Psoas muscle (tissue), 8 donors: Measurements from ENCODE around the gene DENND1B. TPM values are rescaled to one million over a fixed set of nuclear protein-coding genes. Genes with fewer than 3 reads are reported as not detected.
"Not testable (repeated sequence)": the region's sequence is repeated elsewhere in the genome, so short reads cannot be mapped to it uniquely, and the experiment has no call there.

Experiments
- ATAC-seq, 4 donors: fragments of 200-7000 bp; cut with Tn5 transposase; one replicate each; pipeline ENCODE4 v1.9.1; 2020; ENCODE audit warnings: moderate library complexity in 3 of 4, mild to moderate bottlenecking in 2 of 4
- DNase-seq, 2 donors: peaks; one replicate each; pipeline ENCODE4 v3.0.0-alpha.2; 2020
- H3K27ac ChIP-seq: fragments of 200-600 bp; one replicate; pipeline ENCODE4 v1.8.0; 2022
- H3K27me3 ChIP-seq, 3 donors: fragments of 200-600 bp in 1 of 3; one replicate each; pipeline versions ENCODE4 v1.6.1 to v1.8.0; 2013 to 2022; ENCODE audit warnings: low read length in 2 of 3, mild to moderate bottlenecking in 2 of 3, moderate library complexity in 1 of 3; ENCODE audit not compliant: insufficient read depth in 3 of 3
- H3K36me3 ChIP-seq, 2 donors: fragments of 200-600 bp in 1 of 2; one replicate each; pipeline versions ENCODE4 v1.6.1 to v1.8.0; 2013 to 2022; ENCODE audit warnings: low read depth in 1 of 2, mild to moderate bottlenecking in 1 of 2, moderate library complexity in 1 of 2; ENCODE audit not compliant: insufficient read depth in 1 of 2
- H3K4me1 ChIP-seq: fragments of 200-600 bp; one replicate; pipeline ENCODE4 v1.8.0; 2022
- H3K4me3 ChIP-seq: fragments of 200-600 bp; one replicate; pipeline ENCODE4 v1.8.0; 2022; ENCODE audit warnings: mild to moderate bottlenecking
- H3K9me3 ChIP-seq: fragments of 200-600 bp; one replicate; pipeline ENCODE4 v1.8.0; 2022
- CTCF ChIP-seq: fragments of 200-600 bp; IDR thresholded peaks from one replicate; pipeline ENCODE4 v1.8.0; 2022; ENCODE audit warnings: antibody characterized with exemption
- WGBS, 3 donors: extraction: QIAGEN DNeasy Blood & Tissue Kit; methylation state at CpG; one replicate each; pipeline versions ENCODE4 v1.1.6 to v1.1.7; 2013; 5-methylcytosine and 5-hydroxymethylcytosine counted together
- intact Hi-C, 2 donors: fragments of 100-400 bp; cut with DNase I; formaldehyde crosslinking; loops; one replicate each; pipeline versions ENCODE4 v1.11.0 to v1.14.2; 2022
- polyA plus RNA-seq, 3 donors: library from polyadenylated mRNA; stranded (reverse); fragments of 200-250 nt; gene quantifications; one replicate each; pipeline ENCODE4 v1.2.3, GENCODE V29; 2013
- total RNA-seq, 4 donors: library from RNA; stranded (reverse); fragmentation: NEBNext Ultra II Directional in 2 of 4; extraction: Animal tissue kit (Norgen Biotek cat#: 25700) in 2 of 4; gene quantifications; one replicate each; pipeline versions ENCODE4 v1.2.1 to v1.2.4, GENCODE V29; 2021 to 2023
- donor health status: healthy with polysubstance abuse.
- donor health status: DM: no; HTN: no; CAD: no; lungs with moderate emphysema.
- donor health status: Bipolar disorder and iron deficiency.
- donor health status: healthy.
- donor health status: DM: yes; HTN: yes; CAD: no.
- donor health status: DM: no; HTN: no; CAD: no.
- donor health status: DM: no; HTN: no; CAD: no.
- donor health status: DM: yes; HTN: yes; CAD: no.

DENND1B gene
- total and polyA plus RNA-seq, 7 donors = 1.4 to 11.5 (median 6.2) TPM

- H3K9me3 ChIP-seq = no peaks in the 10 kb centered on the region
- intact Hi-C loops = no loop called here
- H3K4me3 ChIP-seq = no peak overlapping the region
- DNase-seq (no peak), ATAC-seq (no peak)
- H3K27me3 ChIP-seq = no peaks in the 10 kb centered on the region
- 92 to 96% (median 93%) methylated on average over 2 of the region's 2 CpGs for WGBS, 3 donors
- H3K36me3 ChIP-seq = peaks cover 0 to 5% of the 10 kb centered on the region in 2 donors
- H3K27ac ChIP-seq = no peak overlapping the region
- H3K4me1 ChIP-seq = no peaks in the 10 kb centered on the region
- no peak for TF ChIP-seq CTCF
Measured at GRCh38 chr1:197577580-197577979, 197.7 kb downstream of the DENND1B start.

- DNase-seq, H3K4me1 ChIP-seq, H3K27ac ChIP-seq, H3K27me3 ChIP-seq, H3K4me3 ChIP-seq, ATAC-seq, H3K9me3 ChIP-seq, intact Hi-C loops, H3K36me3 ChIP-seq: not testable (repeated sequence)
- WGBS, 3 donors = 94 to 97% (median 95%) methylated on average over 4 of the region's 4 CpGs
Measured at GRCh38 chr1:197575531-197575930, 199.7 kb downstream of the DENND1B start.

DNA sequence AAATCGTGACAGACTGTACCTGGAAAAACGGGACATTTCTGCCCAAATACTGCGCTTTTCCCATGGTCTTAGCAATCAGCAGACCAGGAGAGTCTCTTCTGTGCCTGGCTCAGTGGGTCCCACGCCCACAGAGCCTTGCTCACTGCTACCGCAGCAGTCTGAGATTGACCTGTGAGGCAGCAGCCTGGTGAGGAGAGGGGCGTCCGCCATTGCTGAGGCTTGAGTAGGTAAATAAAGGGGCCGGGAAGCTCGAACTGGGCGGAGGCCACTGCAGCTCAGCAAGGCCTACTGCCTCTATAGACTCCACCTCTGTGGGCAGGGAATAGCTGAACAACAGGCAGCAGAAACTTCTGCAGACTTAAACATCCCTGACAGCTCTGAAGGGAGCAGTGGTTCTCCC, 203.1 kb downstream of the DENND1B start:
- Histone ChIP-seq H3K4me3 (no peak overlapping the region), H3K27ac (no peak overlapping the region), H3K27me3 (no peaks in the 10 kb centered on the region), H3K9me3 (peaks cover 10% of the 10 kb centered on the region), H3K4me1 (no peaks in the 10 kb centered on the region), H3K36me3 (no peaks in the 10 kb centered on the region)
- DNase-seq (no peak), ATAC-seq (no peak)
- intact Hi-C loops = no loop called here
- no peak for TF ChIP-seq CTCF
- 94 to 98% (median 98%) methylated on average over 10 of the region's 10 CpGs for WGBS, 3 donors

DNA sequence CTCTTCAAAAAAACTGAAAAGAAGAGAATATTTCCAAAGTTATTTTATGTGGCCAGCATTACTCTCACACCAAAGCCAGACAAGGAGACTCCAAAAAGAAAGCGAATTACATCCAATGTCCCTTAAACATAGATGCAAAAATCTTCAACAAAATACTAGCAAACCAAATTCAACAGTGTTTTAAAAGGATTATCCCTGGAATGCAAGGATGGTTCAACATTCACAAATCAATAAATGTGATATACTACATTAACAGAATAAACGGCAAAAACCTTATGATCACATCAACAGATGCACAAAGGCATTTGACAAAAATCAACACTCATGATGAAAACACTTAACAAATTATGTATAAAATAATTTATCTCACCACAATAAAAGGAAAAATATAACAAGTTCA, 207.8 kb downstream of the DENND1B start:
- H3K4me3 ChIP-seq = no peak overlapping the region
- intact Hi-C loops = no loop called here
- no peaks in the 10 kb centered on the region for H3K27me3 ChIP-seq
- TF ChIP-seq CTCF = no peak
- H3K27ac ChIP-seq = no peak overlapping the region
- ATAC-seq = no peak
- DNase-seq = no peak
- no peaks in the 10 kb centered on the region for H3K4me1 ChIP-seq
- 96 to 99% (median 97%) methylated on average over 2 of the region's 2 CpGs for WGBS, 3 donors
- no peaks in the 10 kb centered on the region for H3K36me3 ChIP-seq
- peaks cover 11% of the 10 kb centered on the region for H3K9me3 ChIP-seq

- DNase-seq (no peak), ATAC-seq (no peak)
- H3K9me3 ChIP-seq = no peaks in the 10 kb centered on the region
- no peak for TF ChIP-seq CTCF
- H3K27ac ChIP-seq = no peak overlapping the region
- H3K27me3 ChIP-seq = no peaks in the 10 kb centered on the region
- no peak overlapping the region for H3K4me3 ChIP-seq
- intact Hi-C loops = no loop called here
- H3K4me1 ChIP-seq = peaks cover 18% of the 10 kb centered on the region
- WGBS, 3 donors = 79 to 87% (median 80%) methylated on average over 2 of the region's 2 CpGs
- no peaks in the 10 kb centered on the region for H3K36me3 ChIP-seq
Measured at GRCh38 chr1:197561041-197561440, 214.2 kb downstream of the DENND1B start.
